D341Med (cell line): ENCODE data around the gene ETNK1.
"Not testable (repeated sequence)": the region's sequence is repeated elsewhere in the genome, so short reads cannot be mapped to it uniquely, and the experiment has no call there.

Experiments used
- DNase-seq: peaks from one replicate; pipeline ENCODE4 v3.0.0; 2012; ENCODE audit warnings: low spot score

The ETNK1 gene

GRCh38 chr12:22689876-22690275 is 64.9 kb downstream of the ETNK1 start:
- no peak for DNase-seq

GRCh38 chr12:22691319-22691718 is 66.3 kb downstream of the ETNK1 start:
- no peak for DNase-seq

GRCh38 chr12:22692467-22692866 is 67.5 kb downstream of the ETNK1 start:
- DNase-seq: not testable (repeated sequence)

GRCh38 chr12:22692964-22693555 is 68.1 kb downstream of the ETNK1 start:
- no peak for DNase-seq

- no peak for DNase-seq
These were observed 73.6 kb downstream of the ETNK1 start for GRCh38 chr12:22698576-22698975.

GRCh38 chr12:22699705-22700104 is 74.7 kb downstream of the ETNK1 start:
- DNase-seq: not testable (repeated sequence)

GRCh38 chr12:22700106-22700505 is 75.1 kb downstream of the ETNK1 start:
- DNase-seq: no peak

- not testable (repeated sequence) for DNase-seq
These were observed 76.3 kb downstream of the ETNK1 start for GRCh38 chr12:22701216-22701809.

GRCh38 chr12:22702690-22703089 is 77.7 kb downstream of the ETNK1 start:
- no peak for DNase-seq

- DNase-seq: peak; percentile 51
These were observed 84.3 kb downstream of the ETNK1 start for GRCh38 chr12:22709292-22709691.

- DNase-seq: no peak
These were observed 87.1 kb downstream of the ETNK1 start for GRCh38 chr12:22712083-22712482.

GRCh38 chr12:22715254-22715653 is 90.3 kb downstream of the ETNK1 start:
- DNase-seq: no peak

- DNase-seq: no peak
These were observed 94.8 kb downstream of the ETNK1 start for GRCh38 chr12:22719745-22720144.

- DNase-seq: no peak
These were observed 97.1 kb downstream of the ETNK1 start for GRCh38 chr12:22722081-22722480.

- no peak for DNase-seq
These were observed 97.8 kb downstream of the ETNK1 start for GRCh38 chr12:22722779-22723178.

GRCh38 chr12:22728987-22729386 is 104.0 kb downstream of the ETNK1 start:
- DNase-seq: peak; percentile 59

- DNase-seq: no peak
These were observed 104.5 kb downstream of the ETNK1 start for GRCh38 chr12:22729431-22729956.

GRCh38 chr12:22729957-22730443 is 105.0 kb downstream of the ETNK1 start:
- no peak for DNase-seq

GRCh38 chr12:22731236-22731635 is 106.3 kb downstream of the ETNK1 start:
- no peak for DNase-seq

- no peak for DNase-seq
These were observed 108.8 kb downstream of the ETNK1 start for GRCh38 chr12:22733756-22734155.

GRCh38 chr12:22738945-22739344 is 114.0 kb downstream of the ETNK1 start:
- DNase-seq: no peak
